ENCODE data around the gene HCST.

- TF ChIP-seq CTCF (IDR thresholded peaks at IDR 0.05) (no peak), POLR2AphosphoS5 (IDR thresholded peaks at IDR 0.05; ENCODE audit: insufficient read depth in 1 of 2, low read depth in 1 of 2) (no peak)
Measured at GRCh38 chr19:35943321-35944301, 41.3 kb downstream of the HCST start.
